DND-41 (cell line): ENCODE measurements around the gene CDH23.

Experiments used
- ATAC-seq: fragments of 200-7000 bp; cut with Tn5 transposase; 3 replicates; pipeline ENCODE4 v1.9.1; 2021; ENCODE audit warnings: low read depth; ENCODE audit not compliant: insufficient read depth
- DNase-seq: peaks from one replicate; pipeline ENCODE4 v3.0.0-alpha.2; 2020
- H2AFZ ChIP-seq: 2 replicates; pipeline ENCODE4 v1.6.0; 2012; ENCODE audit warnings: low read depth, low read length
- H3K27ac ChIP-seq: 2 replicates; pipeline ENCODE4 v1.5.1; 2012; ENCODE audit warnings: low read length, inconsistent platforms
- H3K27me3 ChIP-seq: fragments of 200-600 bp; sonication (generic); 2 replicates; pipeline ENCODE4 v1.6.0; 2012; ENCODE audit warnings: low read length, mild to moderate bottlenecking, inconsistent platforms; ENCODE audit not compliant: insufficient read depth, poor library complexity
- H3K36me3 ChIP-seq: 2 replicates; pipeline ENCODE4 v1.5.1; 2012; ENCODE audit warnings: low read length, inconsistent platforms; ENCODE audit not compliant: insufficient read depth
- H3K4me1 ChIP-seq: 2 replicates; pipeline ENCODE4 v1.5.1; 2012; ENCODE audit warnings: mild to moderate bottlenecking, low read length; ENCODE audit not compliant: insufficient read depth
- H3K4me2 ChIP-seq: 2 replicates; pipeline ENCODE4 v1.6.0; 2012; ENCODE audit warnings: mild to moderate bottlenecking, moderate library complexity, low read length, inconsistent platforms; ENCODE audit not compliant: insufficient read depth
- H3K4me3 ChIP-seq, 2 experiments: fragments of 200-600 bp in 1 of 2; shearing (Covaris generic) in 1 of 2; 2 replicates each; pipeline ENCODE4 v1.5.1; 2012 to 2016; ENCODE audit warnings: inconsistent platforms in 2 of 2, low read length in 2 of 2, mild to moderate bottlenecking in 2 of 2, low read depth in 1 of 2, moderate library complexity in 1 of 2
- H3K79me2 ChIP-seq: 2 replicates; pipeline ENCODE4 v1.6.0; 2012; ENCODE audit warnings: low read length, inconsistent platforms; ENCODE audit not compliant: insufficient read depth
- H3K9ac ChIP-seq: 2 replicates; pipeline ENCODE4 v1.6.0; 2012; ENCODE audit warnings: low read depth, mild to moderate bottlenecking, inconsistent platforms, low read length, moderate library complexity
- H3K9me3 ChIP-seq: 2 replicates; pipeline ENCODE4 v1.5.1; 2012; ENCODE audit warnings: low read length, moderate library complexity, mild to moderate bottlenecking, inconsistent platforms; ENCODE audit not compliant: insufficient read depth, severe bottlenecking
- H4K20me1 ChIP-seq: 2 replicates; pipeline ENCODE4 v1.6.0; 2012; ENCODE audit warnings: low read length; ENCODE audit not compliant: insufficient read depth
- EZH2 ChIP-seq: IDR thresholded peaks from 3 replicates; pipeline ENCODE4 v1.6.1; 2012; ENCODE audit warnings: borderline replicate concordance, low read depth, mild to moderate bottlenecking, moderate library complexity, low read length, inconsistent platforms; ENCODE audit not compliant: severe bottlenecking
- TF ChIP-seq, protein P1 (sequence below): IDR thresholded peaks from 2 replicates; pipeline ENCODE4 v1.5.1; 2012; ENCODE audit warnings: borderline replicate concordance, low read length, moderate library complexity, mild to moderate bottlenecking; ENCODE audit not compliant: poor library complexity, severe bottlenecking; ENCODE audit errors: extremely low read depth

CDH23 gene

DNA sequence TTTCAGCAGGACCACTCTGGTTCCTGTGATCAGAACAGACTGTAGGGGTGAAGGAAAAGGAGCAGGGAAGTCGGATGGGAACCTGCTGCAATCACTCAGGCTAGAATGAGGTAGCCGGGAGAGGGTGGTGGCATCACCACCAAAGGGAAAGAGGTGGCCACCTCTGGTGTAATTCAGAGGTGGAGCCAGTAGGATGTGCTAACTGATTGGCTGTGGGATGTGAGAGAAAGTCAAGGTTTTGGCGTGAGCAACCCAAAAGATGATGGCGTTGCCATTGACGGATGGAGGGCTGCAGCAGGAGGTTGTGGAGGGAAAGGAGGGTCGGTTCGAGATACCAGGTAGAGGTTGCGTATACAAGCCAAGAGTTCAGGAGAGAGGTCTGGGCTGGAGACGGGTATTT lies 384.0 kb downstream of the CDH23 start:
- no peak overlapping the region for H3K4me2 ChIP-seq
- H3K9ac ChIP-seq = no peak overlapping the region
- no peak overlapping the region for H3K4me3 ChIP-seq
- ATAC-seq (no peak), DNase-seq (no peak)
- no peak overlapping the region for H3K27ac ChIP-seq
- no peaks in the 10 kb centered on the region for H3K27me3 ChIP-seq
- H3K9me3 ChIP-seq = no peaks in the 10 kb centered on the region
- no peak overlapping the region for H2AFZ ChIP-seq
- TF ChIP-seq EZH2 = no peak
- TF ChIP-seq, protein P1, sequence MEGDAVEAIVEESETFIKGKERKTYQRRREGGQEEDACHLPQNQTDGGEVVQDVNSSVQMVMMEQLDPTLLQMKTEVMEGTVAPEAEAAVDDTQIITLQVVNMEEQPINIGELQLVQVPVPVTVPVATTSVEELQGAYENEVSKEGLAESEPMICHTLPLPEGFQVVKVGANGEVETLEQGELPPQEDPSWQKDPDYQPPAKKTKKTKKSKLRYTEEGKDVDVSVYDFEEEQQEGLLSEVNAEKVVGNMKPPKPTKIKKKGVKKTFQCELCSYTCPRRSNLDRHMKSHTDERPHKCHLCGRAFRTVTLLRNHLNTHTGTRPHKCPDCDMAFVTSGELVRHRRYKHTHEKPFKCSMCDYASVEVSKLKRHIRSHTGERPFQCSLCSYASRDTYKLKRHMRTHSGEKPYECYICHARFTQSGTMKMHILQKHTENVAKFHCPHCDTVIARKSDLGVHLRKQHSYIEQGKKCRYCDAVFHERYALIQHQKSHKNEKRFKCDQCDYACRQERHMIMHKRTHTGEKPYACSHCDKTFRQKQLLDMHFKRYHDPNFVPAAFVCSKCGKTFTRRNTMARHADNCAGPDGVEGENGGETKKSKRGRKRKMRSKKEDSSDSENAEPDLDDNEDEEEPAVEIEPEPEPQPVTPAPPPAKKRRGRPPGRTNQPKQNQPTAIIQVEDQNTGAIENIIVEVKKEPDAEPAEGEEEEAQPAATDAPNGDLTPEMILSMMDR = no peak
- peaks cover 10% of the 10 kb centered on the region for H3K4me1 ChIP-seq
- no peaks in the 10 kb centered on the region; the same call in 1 of the 2 replicates for H4K20me1 ChIP-seq
- no peaks in the 10 kb centered on the region for H3K79me2 ChIP-seq
- no peaks in the 10 kb centered on the region for H3K36me3 ChIP-seq

DNA sequence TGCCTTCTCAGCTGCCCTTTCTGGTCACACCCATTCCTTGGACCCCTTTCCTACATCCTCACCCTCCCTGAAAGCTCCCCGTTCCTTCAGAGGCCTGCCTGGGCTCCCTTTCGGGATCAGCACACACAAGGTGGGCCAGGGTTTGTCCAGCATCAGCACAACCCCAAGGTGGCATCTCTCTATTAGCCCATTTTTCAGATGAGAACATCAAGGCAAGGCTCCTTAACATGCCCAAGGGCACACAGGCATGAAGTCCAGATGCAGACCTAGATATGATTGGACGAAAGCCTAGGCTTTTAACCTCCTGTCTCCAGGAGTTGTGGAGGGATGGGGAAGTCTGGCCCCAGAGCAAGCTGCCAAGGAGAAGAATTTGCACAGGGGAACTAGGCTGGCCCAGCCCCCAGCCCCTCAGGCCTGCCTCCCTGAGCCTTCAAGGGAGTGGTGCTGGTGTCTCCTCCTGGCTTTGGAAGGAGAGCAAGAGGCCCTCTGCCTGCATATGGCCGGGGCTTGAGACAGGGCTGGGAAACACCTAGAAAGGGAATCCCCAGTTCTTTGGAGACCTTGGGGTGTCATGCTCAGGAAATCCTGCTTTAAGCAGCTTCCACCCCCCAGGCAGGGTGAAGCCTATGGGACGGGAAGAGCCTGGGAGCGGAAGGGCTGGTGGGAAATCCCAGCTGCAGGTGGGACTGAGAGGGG lies 385.6 kb downstream of the CDH23 start:
- Histone ChIP-seq H4K20me1 (no peaks in the 10 kb centered on the region; the same call in 1 of the 2 replicates), H3K4me2 (no peak overlapping the region), H3K79me2 (no peaks in the 10 kb centered on the region), H3K9me3 (no peaks in the 10 kb centered on the region), H3K4me1 (no peaks in the 10 kb centered on the region), H3K9ac (no peak overlapping the region), H3K27ac (no peak overlapping the region), H3K27me3 (no peaks in the 10 kb centered on the region), H3K4me3 (no peak overlapping the region), H2AFZ (no peak overlapping the region), H3K36me3 (no peaks in the 10 kb centered on the region)
- TF ChIP-seq EZH2 = no peak
- TF ChIP-seq, protein P1 = no peak
- ATAC-seq (no peak), DNase-seq (no peak)

DNA sequence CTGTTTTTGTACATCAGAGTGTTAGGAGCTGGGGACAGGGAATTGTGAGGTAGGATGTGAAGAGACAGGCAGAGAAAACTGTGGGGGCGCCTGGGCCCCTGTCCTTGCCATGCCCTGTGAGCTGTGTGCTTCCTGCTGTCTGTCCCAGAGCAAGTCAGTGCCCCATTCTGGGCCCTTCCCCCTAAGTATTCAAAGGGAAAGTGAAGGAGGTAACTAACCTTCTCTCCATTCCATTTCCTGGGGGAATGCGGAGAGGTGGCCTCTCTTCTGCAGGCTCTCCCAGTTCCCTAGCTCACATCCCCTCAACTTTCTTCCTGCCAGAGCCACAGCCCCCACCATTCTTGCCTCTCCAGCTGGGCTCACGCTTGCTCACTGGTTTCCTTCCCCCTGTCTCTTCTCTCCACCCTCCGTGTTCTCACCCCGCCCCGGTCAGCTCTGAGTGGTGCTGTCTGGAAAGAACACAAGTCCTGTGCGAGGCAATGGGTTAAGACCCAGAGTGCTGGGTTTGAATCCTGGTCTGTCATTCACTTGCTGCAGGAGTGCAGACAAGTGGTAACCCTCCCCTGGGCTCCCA lies 386.3 kb downstream of the CDH23 start:
- H3K36me3 ChIP-seq = no peaks in the 10 kb centered on the region
- H3K9me3 ChIP-seq = no peaks in the 10 kb centered on the region
- TF ChIP-seq EZH2 = no peak
- TF ChIP-seq, protein P1 = no peak
- no peak overlapping the region for H3K9ac ChIP-seq
- DNase-seq (no peak), ATAC-seq (no peak; the same call in 2 of the 3 replicates)
- no peak overlapping the region for H3K4me2 ChIP-seq
- H3K27me3 ChIP-seq = no peaks in the 10 kb centered on the region
- H4K20me1 ChIP-seq = no peaks in the 10 kb centered on the region; the same call in 1 of the 2 replicates
- H3K4me1 ChIP-seq = no peaks in the 10 kb centered on the region
- H3K27ac ChIP-seq = no peak overlapping the region
- H3K79me2 ChIP-seq = no peaks in the 10 kb centered on the region
- H3K4me3 ChIP-seq = no peak overlapping the region
- H2AFZ ChIP-seq = no peak overlapping the region
